Right atrium auricular region (tissue), 2 donors: ENCODE measurements around the gene CDCA4. TPM values are rescaled to one million over a fixed set of nuclear protein-coding genes. Genes with fewer than 3 reads are reported as not detected.

Experiments
- DNase-seq: peaks from one replicate; pipeline ENCODE4 v3.0.0-alpha.2; 2019; ENCODE audit warnings: low spot score
- H3K27ac ChIP-seq, 2 donors: fragments of 200-600 bp; sonication (generic); 1 replicate in 1 of 2; 2 replicates in 1 of 2; pipeline ENCODE4 v1.5.1; 2016 to 2019
- H3K27me3 ChIP-seq, 2 donors: fragments of 200-600 bp; sonication (generic); one replicate each; pipeline versions ENCODE4 v1.5.1 to v1.6.0; 2017 to 2019
- H3K36me3 ChIP-seq: fragments of 200-600 bp; sonication (generic); one replicate; pipeline ENCODE4 v1.5.1; 2016
- H3K4me1 ChIP-seq, 2 donors: fragments of 200-600 bp; sonication (generic); one replicate each; pipeline versions ENCODE4 v1.5.1 to v1.6.0; 2017 to 2019
- H3K4me3 ChIP-seq, 2 donors: fragments of 200-600 bp; sonication (generic); 1 replicate in 1 of 2; 2 replicates in 1 of 2; pipeline ENCODE4 v1.5.1; 2017 to 2019; ENCODE audit warnings: mild to moderate bottlenecking in 1 of 2, moderate library complexity in 1 of 2
- H3K9me3 ChIP-seq, 2 donors: fragments of 200-600 bp; sonication (generic); one replicate each; pipeline ENCODE4 v1.5.1; 2019
- CTCF ChIP-seq, 2 donors: fragments of 200-600 bp; sonication (generic); IDR thresholded peaks; one replicate each; pipeline ENCODE4 v1.5.1; 2019; ENCODE audit warnings: antibody characterized with exemption in 2 of 2
- total RNA-seq, 2 donors: library from RNA; depleted of rRNA; stranded (reverse); fragments of >200 nt; gene quantifications; one replicate each; pipeline ENCODE4 v1.1.0, GENCODE V29; 2016

CDCA4 gene
- total RNA-seq, 2 donors from 2014 or later, result 3.3 to 5.1 TPM

DNA sequence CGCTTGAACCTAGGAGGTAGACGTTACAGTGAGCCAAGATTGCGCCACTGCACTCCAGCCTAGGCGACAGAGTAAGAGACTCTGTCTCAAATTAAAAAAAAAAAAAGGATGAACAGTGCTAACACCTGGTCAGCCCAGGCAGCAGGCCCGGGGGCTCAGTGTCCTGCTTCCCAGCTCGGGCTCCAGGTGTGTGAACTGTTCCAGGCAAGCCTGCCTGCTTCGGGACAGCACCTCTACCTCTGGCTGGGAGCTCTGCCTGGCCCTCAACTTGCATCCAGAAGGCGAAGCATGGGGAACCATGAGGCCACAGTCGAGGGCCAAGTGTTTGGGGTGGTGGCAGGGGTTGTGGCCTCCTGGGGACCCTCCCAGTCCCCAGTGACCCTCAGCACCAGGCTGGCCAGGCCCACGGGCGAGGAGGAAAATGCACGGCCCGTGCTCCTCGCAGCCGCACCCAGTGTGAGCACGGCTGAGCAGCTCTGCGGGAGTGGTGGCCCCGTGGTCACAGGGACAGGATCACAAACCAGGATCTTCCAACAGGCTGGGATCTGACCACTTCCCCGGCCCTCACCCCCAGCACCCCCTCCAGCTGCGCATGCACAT, 15.5 kb downstream of the CDCA4 start:
- no peak for DNase-seq
- no peaks in the 10 kb centered on the region for H3K9me3 ChIP-seq
- H3K27ac ChIP-seq, result no peak overlapping the region
- no peak for TF ChIP-seq CTCF (IDR thresholded peaks at IDR 0.05)
- H3K27me3 ChIP-seq, result no peaks in the 10 kb centered on the region
- H3K36me3 ChIP-seq, result peaks cover 5% of the 10 kb centered on the region
- no peaks in the 10 kb centered on the region for H3K4me1 ChIP-seq
- no peak overlapping the region for H3K4me3 ChIP-seq

DNA sequence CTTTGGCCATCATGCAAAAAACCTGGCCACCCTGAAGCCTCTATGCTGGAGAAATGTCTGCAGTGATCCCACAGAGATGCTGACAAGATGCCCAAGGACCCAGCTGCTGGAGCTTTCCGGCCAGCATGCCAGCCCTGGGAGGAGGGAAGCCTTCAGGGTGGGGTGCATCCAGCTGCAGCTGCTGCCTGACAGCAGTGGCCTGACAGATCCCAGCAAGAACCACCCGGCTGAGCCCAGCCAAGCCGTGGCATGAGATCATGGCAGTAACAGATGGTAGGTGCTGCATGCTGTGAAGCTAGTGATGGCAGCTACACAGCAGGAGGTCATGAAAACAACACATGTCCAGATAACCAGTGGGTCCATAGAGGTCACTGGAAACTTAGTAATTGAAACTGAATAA, 21.5 kb downstream of the CDCA4 start:
- DNase-seq, result no peak
- Histone ChIP-seq H3K4me3 (no peak overlapping the region), H3K27me3 (no peaks in the 10 kb centered on the region), H3K36me3 (no peaks in the 10 kb centered on the region), H3K4me1 (no peaks in the 10 kb centered on the region), H3K27ac (no peak overlapping the region), H3K9me3 (no peaks in the 10 kb centered on the region)
- no peak for TF ChIP-seq CTCF (IDR thresholded peaks at IDR 0.05)

GRCh38 chr14:104998801-104999200, 22.1 kb downstream of the CDCA4 start:
- no peak overlapping the region for H3K4me3 ChIP-seq
- peaks cover 3% of the 10 kb centered on the region for H3K36me3 ChIP-seq
- H3K4me1 ChIP-seq, result no peaks in the 10 kb centered on the region
- TF ChIP-seq CTCF (IDR thresholded peaks at IDR 0.05), result no peak
- H3K27ac ChIP-seq, result no peak overlapping the region
- no peak for DNase-seq
- H3K27me3 ChIP-seq, result no peaks in the 10 kb centered on the region
- no peaks in the 10 kb centered on the region for H3K9me3 ChIP-seq

DNA sequence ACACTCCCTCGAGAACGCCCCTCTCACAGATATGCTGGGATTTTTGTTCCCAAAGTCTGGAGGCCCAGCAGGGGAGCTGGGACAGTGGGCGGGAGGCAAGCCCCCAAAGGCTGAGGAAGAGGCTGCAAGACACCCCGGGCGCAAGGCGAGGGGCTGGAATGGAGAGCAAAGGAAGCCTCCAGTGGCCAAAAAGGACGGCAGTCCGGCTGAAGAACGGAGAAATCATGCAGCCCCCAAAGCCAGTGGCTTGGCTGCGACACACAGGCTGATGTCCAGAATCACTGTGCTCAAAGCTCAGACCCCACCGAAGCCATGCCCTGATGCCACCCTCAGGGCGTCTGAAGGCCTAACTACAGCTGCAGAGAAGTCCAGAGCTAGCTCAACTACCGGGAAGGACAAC, 24.4 kb downstream of the CDCA4 start:
- no peaks in the 10 kb centered on the region for H3K27me3 ChIP-seq
- no peak overlapping the region for H3K27ac ChIP-seq
- DNase-seq, result no peak
- no peak for TF ChIP-seq CTCF (IDR thresholded peaks at IDR 0.05)
- H3K9me3 ChIP-seq, result no peaks in the 10 kb centered on the region
- no peaks in the 10 kb centered on the region for H3K4me1 ChIP-seq
- peaks cover 10% of the 10 kb centered on the region for H3K36me3 ChIP-seq
- no peak overlapping the region for H3K4me3 ChIP-seq

- Histone ChIP-seq H3K9me3 (no peaks in the 10 kb centered on the region), H3K27me3 (no peaks in the 10 kb centered on the region), H3K27ac (no peak overlapping the region), H3K4me1 (no peaks in the 10 kb centered on the region), H3K4me3 (no peak overlapping the region), H3K36me3 (peaks cover 10% of the 10 kb centered on the region)
- no peak for TF ChIP-seq CTCF (IDR thresholded peaks at IDR 0.05)
- no peak for DNase-seq
Observed at GRCh38 chr14:104996032-104996431, 24.9 kb downstream of the CDCA4 start.

DNA sequence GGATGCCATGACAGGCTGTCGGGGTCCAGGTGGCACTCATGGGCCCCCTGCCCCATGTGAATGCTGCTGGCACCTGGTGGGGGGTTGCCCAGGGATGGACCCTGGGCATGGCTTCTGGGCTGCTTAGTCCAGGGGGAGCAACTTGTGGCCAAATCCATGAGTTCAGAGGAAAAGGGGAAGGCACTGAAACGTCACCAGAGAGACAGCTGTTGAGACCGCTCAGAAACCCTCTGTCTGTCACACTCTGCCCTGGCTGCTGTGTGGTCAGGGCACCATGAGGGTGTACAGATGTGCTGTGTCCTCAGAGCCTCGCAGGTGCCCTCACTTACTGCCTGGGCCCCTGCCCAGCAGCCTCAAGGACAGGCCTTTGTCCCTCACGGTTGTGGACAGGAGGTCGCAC, 25.9 kb downstream of the CDCA4 start:
- no peak for DNase-seq
- Histone ChIP-seq H3K4me1 (no peaks in the 10 kb centered on the region), H3K36me3 (peaks cover 10% of the 10 kb centered on the region), H3K4me3 (no peak overlapping the region), H3K27me3 (no peaks in the 10 kb centered on the region), H3K9me3 (no peaks in the 10 kb centered on the region), H3K27ac (no peak overlapping the region)
- no peak for TF ChIP-seq CTCF (IDR thresholded peaks at IDR 0.05)
